Measurements from ENCODE around the gene SMKR1. TPM values are rescaled to one million over a fixed set of nuclear protein-coding genes. Genes with fewer than 3 reads are reported as not detected.
A peak's percentile ranks its signal among the peaks of the same experiment; 100 is the strongest.
"Not testable (repeated sequence)": the region's sequence is repeated elsewhere in the genome, so short reads cannot be mapped to it uniquely, and the experiment has no call there.

SMKR1 gene
- total RNA-seq, 1 experiment from 2014 or later: 0.37 TPM

DNA sequence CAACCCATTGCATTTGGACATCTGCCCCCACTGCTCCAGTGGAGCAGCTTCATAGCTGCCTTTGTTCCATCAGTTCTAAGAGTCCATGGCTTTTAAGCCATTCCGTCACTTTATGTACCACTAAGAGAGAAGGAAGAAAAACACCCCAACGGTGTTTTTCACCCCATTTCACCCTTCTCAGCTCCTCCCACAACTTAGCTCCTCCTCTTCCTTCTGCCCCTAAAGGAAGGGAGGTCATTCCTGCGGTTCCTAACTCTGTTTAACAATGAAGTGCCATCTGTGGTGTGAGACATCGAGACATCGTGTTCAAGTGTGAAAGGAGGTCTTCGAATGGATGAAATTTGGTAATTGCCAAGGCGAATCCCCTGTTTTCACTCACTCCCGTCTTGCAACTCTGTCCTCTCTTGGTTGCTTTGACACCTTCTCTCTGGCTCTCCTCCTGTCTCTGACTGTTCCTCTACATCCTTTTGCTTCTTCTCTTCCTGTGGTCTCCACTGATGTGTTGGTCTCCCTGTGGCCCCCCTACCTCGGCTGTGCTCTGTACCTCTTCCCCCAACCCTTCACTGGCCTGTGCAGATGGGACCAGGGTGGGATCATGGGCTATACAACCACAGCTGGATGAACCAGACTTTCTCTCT is 23.0 kb downstream of the SMKR1 start:
- no peak for DNase-seq (ENCODE audit: low read depth)

DNA sequence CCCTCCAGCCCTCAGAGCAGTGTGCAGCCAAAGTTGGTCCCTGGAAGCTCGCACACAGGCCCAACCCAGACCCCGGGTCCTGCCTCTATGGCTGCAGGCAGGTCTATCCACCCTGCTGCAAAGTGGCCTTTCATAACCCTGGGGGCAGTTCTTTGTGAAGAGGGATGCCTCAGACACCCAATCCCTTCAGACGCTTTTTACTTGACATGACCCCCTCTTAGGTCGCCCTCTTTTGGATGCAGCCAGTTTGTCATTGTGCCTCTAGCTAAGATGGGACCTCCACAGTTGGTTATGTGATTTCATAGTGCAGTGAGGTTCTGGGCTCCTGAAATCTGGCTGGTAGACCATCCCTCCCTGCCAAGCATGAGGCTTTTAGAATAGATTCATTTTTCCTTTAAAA is 27.3 kb downstream of the SMKR1 start:
- DNase-seq (ENCODE audit: low read depth): no peak

DNA sequence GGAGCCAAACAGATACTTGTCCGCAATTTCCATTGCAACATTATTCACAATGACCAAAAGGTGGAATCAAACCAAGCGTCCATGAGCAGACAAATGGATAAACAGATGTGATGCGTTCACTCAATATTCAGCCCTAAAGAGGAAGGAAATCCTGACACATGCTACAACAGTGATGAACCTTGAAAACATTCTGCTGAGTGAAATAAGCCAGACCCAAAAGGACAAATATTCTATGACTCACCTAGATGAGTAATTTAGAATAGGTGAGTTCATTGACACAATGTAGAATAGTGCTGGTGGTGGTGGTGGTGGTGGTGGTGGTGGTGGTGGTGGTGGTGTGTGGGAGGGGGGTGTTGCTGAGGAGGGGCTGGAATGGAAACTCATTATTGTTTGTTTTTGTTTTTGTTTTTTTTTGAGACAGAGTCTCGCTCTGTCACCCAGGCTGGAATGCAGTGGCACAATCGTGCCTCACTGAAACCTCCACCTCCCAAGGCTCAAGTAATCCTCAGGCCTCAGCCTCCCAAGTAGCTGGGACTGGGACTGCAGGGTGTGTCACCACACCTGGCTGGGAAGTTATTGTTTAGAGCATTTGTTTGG is 28.6 kb downstream of the SMKR1 start:
- DNase-seq (ENCODE audit: low read depth): peak; percentile 94

DNA sequence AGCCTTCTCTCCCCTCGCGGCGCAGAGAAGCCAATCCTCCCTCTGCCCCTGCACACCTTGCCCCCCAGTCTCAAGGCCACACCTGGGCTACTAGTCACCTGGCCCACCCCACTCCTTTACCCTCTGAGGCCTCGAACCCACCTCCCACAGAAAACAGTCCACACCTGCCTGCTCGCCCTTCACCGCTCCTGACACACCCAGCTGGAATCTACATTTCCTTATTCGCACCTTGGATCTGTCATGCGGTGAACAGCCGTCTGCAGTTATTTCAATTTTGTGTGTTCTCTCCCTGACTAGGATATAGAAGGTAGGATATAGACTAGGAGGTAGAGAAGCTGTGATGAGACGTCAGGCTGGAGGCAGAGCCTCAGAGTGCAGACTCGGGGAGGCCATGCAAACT is 29.4 kb downstream of the SMKR1 start:
- no peak for DNase-seq (ENCODE audit: low read depth)

DNA sequence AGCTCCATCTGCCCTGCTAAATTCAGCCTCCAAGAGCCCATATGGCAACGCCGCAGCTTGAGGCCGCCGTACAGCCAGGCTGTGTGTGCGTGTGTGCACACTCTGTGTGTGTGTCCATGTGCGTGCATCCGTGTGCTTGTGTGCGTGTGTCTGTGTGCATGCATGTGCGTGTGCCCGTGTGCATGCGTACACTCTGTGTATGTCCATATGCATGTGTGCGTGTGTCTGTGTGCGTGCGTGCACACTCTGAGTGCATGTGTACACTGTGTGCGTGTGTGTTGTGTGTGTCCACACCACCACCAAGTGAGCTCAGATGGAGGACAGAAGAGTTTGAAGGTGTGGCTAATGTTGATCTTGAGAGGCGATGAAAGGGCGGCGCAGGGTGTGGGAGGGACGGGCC is 30.0 kb downstream of the SMKR1 start:
- DNase-seq (ENCODE audit: low read depth): no peak

DNA sequence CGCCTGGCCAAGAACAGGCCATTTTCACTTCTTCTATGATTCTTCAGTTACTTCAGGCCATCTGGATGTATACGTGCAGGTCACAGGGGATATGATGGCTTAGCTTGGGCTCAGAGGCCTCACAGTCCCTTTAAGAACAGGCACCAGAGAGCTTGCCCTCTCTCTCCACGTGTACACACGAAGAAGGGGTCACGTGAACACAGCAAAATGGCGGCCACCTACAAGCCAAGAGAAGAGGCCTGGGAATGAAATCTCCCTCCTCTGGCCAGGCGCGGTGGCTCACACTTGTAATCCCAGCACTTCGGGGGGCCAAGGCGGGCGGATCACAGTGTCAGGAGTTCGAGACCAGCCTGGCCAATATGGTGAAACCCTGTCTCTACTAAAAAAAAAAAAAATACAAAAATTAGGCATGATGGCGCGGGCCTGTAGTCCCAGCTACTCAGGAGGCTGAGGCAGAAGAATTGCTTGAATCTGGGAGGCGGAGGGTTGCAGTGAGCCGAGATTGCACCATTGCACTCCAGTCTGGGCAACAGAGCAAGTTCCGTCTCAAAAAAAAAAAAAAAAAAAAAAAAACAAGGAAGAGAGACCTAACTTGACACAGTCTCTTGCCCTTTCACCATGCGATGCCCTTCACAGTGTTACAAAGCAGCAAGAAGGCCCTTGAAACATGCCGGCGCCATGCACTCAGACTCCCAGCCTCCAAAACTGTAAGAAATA is 32.4 kb downstream of the SMKR1 start:
- not testable (repeated sequence) for DNase-seq (ENCODE audit: low read depth)

DNA sequence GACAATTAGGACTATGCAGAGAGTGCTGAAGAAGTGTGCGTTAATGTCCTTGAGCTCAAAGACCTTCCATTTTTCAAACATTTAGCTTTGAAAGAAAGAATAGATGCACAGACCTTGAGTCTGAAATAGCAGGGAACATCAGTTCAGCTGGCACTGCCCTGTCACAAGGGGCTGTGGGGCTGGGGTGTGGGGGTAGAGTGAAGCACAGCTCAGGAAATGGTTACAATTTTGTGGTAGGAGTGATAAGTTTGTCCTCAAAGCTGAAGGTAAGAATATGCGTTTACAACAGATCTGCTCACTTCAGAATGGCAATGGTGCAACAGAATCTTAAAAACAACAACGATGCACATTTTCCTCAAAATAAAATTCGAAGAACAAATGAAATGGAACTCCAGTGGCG is 33.6 kb downstream of the SMKR1 start:
- DNase-seq (ENCODE audit: low read depth): no peak

DNA sequence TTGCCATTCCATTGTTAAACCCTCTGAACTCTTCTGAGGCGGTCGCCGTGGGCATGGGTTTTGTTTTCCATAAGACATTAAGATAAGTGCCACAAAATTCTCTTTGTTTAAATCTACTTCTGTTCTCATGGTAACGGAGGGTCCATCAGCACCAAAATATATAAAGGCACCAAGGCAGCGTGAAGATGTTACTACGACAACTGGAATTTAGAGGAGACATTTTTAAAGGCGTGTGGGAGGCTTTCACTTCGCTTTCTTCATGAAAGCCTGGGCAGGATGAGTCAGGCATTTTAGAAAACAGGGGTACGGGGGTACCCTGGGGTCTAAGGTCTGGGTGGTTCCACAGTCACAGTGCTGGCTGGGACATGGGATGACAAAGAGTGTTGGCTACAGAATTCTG is 34.0 kb downstream of the SMKR1 start:
- DNase-seq (ENCODE audit: low read depth): peak; percentile 30

DNA sequence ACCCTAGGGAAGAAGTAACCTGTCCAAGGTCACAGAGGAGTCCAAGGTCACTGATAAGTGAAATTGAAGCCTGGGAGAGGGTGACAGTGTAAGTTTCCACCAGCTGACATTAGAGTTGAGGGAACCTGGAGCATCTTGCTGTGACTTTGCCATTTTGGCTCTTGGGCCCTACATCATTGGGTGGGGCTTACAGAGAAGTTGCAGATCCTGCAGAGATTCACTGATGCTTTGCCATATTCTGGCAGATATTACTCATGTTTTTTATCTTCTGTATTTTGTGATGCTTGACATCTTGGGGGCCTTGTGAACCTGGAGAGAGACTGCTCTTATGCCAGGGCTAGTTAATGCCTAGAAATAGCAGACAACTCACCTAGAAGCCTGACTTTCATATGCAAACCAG is 36.5 kb downstream of the SMKR1 start:
- no peak for DNase-seq (ENCODE audit: low read depth)

DNA sequence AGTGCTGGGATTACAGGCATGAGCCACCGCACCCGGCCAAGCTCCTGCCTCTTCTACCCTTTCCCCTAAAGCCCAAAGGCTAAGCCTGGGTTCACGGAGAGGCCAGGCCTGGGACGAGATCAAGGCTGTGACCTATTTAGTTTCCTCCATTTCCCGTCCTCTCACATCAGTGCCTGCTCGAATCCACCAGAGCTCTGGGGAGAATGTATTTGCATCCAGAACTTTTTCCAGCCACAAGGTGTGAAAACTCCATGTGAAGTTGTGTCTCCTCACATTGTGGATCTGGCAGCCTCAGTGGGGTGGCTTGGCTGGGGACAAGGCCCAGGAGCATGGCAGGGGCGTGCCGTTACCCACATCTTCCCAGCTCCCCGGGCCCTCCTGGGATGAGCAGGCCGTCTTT is 38.0 kb downstream of the SMKR1 start:
- no peak for DNase-seq (ENCODE audit: low read depth)

DNA sequence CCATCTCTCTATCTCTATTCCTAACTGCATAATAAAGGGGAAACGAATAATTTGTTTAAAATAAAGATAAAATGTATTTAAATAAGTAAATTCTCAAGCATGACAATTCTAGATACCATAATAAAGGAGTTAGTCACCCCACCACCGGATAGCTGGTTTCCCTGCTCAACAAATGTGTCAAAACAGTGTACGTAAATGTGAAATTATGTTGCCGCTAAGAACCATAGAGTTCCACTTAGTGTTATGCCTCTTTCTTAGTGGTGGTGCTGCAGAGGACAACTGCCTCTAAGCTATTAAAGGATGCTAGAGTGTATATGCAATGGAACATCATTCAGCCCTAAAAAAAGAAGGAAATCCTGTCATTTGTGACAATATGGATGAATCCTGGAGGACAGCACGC is 42.4 kb downstream of the SMKR1 start:
- DNase-seq (ENCODE audit: low read depth): no peak

DNA sequence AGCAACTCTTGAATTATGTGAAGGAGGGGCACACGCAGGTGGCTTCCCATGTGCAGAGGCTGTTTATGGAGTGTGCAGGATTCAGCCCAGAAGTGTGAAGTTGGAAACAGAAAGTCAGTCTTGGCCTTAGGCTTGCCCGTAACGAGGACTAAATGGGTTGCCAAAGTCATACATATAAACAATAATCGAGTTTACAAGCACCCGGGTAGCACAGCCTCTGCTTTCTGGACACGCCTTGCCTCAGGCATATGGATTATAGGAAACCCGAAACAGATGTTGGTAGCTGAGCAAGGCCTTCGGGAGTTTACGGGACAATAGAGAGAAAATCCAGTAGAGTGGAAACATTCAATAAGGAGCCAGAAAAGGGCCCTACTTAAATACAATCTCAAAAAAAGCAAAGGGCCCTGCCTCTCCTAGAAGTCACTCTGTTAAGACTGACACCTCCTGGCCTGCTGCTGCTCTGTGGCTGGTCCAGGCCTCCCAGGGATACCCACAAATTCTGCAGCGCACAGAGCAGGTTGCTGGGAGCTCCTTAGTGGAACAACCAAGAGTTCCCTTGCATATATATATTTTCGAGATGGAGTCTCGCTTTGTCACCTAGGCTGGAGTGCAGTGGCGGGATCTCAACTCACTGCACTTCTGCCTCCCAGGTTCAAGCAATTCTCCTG is 48.5 kb downstream of the SMKR1 start:
- peak; percentile 74 for DNase-seq (ENCODE audit: low read depth)

DNA sequence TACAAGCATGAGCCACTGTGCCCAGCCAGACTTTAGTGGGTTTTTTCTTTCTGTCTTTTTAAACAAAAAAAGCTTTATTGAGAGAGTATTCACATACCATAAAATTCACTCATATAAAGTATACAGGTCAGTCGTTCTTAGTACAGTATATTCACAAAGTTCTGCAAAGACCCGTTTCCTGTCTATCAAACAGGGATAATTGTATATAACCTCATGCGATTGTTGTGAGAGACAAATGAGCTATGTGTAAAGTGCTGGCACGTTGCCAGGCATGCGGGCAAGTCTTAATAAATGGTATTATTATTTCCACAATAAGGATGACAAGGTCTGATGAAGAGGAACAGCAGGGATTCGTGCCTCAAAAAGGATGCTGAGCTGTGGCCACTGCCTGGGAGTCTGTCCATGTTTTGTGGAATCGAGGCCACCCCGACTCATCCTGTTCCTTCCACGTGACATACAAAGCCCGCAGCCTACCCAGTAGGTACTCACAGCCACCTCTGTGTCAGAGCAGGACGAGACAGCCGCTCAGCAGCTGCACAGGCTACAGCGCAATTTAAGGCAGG is 51.6 kb downstream of the SMKR1 start:
- peak; percentile 77 for DNase-seq (ENCODE audit: low read depth)

DNA sequence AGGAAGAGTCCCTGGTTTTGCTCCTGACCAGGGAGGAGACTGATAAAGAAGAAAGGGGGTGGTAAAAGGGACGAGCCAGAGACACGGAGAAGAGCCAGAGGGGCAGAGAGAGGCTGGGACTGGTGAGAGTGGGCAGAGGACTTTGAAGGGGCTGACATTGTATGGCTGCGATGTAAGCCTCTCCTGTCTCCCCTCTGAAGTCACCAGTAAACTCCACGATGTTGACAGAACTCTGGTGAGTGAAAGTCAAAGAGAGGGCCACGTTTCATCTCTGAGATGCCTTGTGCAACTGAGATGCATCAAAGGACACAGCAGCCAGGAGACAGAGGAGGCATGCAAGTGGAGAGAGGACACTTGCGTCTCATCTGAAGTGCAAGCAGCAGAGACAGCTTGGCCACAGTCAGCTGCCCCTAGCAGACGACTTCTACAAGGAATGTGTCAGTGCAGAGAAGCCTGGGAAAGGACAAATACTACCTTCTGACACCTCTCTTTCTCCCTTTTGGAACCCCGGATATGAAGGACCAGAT is 54.3 kb downstream of the SMKR1 start:
- DNase-seq (ENCODE audit: low read depth): no peak

DNA sequence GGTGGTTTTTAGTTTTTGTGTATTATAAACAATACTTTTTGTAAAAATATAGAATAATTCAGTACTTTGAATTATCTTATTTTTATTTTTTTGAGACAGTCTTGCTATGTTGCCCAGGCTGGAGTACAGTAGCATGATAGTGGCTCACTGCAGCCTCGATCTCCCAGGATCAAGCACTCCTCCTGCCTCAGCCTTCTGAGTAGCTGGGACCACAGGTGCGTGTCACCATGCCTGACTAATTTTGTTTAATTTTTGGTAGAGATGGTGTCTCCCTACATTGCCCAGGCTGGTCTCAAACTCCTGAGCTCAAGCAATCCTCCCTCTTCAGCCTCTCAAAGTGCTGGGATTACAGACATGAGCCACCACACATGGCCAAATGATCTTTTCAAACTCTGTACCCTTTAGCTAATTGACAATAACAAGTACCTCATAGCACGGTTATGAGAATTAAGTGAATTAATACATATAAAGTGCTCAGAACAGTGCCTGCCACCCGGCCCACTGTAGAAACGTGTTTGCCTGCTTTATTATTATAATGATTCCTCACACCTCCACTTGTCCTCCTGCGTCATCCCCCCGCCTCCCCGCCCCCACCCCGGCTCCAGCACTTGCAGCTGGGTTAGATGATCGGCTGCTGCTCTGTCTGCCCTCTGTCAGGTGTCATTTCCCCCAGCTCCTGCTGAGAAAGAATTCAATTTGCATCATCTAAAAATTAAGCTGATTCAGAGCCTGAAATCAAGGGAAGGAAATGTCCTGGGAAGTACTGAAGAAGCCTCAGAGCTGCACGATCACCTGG is 55.6 kb downstream of the SMKR1 start:
- DNase-seq (ENCODE audit: low read depth): no peak

DNA sequence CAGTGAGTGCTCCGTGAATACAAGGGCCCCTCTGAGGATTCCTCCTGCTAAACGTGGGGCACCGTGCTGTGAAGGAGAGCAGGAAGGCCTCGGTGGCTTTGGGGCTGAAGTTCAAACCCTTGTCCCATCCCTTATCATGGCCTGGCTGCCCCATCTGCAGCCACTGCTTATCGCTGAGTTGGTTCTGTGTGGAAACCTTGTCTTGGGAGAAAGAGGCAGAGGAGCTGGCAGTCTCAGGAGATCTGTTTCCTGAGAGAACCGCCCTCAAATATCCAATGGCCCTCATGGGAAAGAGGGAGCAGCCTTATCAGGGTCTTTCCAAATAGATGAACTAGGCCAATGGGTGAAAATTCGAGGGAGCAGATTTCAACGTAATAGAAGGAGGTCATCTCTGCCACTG is 57.2 kb downstream of the SMKR1 start:
- no peak for DNase-seq (ENCODE audit: low read depth)

DNA sequence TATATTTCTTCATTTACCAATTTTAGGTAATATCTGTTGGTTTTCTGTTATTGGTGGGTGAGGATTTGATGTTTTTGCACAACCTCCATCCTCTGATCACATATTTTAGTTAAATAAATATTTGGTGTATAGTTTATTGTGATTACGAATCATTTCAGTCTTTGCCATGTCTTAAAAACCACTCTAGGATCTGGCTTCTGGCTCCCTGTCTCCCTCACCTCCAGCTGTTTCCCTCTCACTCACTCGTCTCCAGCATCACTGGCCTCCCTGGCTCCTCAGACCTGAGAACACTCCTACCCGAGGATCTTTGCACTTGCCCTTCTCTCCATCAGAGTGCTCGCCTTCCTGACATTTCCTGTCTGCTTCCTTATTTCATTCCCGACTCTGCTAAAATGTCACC is 58.5 kb downstream of the SMKR1 start:
- no peak for DNase-seq (ENCODE audit: low read depth)

DNA sequence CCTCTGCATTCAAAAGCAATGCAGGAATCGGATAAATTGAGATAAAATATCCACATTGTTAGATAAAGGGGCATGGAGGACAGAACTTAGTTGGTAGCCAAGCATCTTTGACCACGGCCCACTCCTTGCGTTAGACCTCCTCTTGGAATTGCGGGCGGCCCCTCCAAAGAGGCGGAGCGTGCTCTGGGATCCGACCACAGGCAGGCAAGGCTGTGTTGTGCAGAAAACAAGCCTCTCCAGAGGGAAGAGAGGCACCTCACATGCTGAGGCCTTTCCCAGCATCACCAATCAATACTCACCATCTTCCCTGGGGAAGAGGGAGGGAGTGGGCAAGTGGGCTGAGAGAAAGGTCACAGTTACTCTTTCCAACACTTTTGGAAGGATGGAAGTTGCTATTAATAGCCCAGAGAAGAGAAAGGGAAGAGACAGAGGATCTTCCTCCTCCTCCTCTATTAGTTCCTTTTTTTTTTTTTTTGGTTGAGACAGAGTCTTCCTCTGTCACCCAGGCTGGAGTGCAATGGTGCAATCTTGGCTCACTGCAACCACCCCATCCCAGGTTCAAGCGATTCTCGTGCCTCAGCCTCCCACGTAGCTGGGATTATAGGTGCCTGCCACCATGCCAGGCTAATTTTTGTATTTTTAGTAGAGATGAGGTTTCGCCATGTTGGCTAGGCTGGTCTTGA is 59.5 kb downstream of the SMKR1 start:
- DNase-seq (ENCODE audit: low read depth): no peak
